Effector CD8-positive, alpha-beta T cell (primary cell): ENCODE measurements around the gene ST14.

Experiments used
- DNase-seq: peaks from one replicate; lab custom pipeline; 2025; lab: John Stamatoyannopoulos, UW
- total RNA-seq, 4 experiments: gene quantifications; one replicate each; lab custom pipeline; 2026; lab: John Stamatoyannopoulos, UW

ST14 gene
- 0 to 0.18 (median 0.05) reads per million in 4 experiments for total RNA-seq

- DNase-seq, result no peak
Observed at GRCh38 chr11:130159657-130160497, at the start of gene ST14. Gene ST14, plus strand, starts transcription at chr11:130159782. Its CDS starts 198 bp downstream, at chr11:130159980.

DNA sequence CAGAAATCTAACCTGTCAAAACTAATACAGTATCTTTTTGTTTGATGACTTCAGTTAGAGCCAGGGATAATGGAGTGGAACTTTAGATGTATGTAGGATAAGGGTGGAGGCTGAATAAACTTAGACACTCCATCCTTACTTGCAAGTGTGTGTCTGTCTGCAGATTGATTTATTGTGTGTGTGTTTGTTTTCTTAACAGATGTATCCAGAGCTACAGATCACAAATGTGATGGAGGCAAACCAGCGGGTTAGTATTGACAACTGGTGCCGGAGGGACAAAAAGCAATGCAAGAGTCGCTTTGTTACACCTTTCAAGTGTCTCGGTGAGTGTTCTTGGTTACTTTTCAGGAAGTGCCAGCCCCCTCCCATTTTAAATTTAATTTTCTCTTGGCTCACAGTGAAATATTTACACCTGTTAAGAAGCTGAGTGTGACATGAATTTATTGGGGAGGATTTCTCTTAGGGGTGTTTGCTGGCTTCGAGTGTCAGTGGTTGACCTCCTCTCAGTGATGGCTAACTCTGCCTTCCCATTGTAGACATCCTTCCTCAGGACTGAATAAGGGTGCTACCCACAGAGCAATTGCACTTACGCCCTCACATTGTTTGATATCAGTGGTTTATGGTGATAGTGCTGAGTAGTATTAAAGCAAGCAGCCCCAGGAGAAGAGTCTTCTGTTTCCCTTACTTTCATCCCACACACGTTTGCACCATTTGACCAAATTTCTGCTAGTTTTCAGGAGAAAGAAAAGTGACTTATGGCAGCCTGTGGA is 49.1 kb upstream of the ST14 start:
- DNase-seq, result no peak

DNA sequence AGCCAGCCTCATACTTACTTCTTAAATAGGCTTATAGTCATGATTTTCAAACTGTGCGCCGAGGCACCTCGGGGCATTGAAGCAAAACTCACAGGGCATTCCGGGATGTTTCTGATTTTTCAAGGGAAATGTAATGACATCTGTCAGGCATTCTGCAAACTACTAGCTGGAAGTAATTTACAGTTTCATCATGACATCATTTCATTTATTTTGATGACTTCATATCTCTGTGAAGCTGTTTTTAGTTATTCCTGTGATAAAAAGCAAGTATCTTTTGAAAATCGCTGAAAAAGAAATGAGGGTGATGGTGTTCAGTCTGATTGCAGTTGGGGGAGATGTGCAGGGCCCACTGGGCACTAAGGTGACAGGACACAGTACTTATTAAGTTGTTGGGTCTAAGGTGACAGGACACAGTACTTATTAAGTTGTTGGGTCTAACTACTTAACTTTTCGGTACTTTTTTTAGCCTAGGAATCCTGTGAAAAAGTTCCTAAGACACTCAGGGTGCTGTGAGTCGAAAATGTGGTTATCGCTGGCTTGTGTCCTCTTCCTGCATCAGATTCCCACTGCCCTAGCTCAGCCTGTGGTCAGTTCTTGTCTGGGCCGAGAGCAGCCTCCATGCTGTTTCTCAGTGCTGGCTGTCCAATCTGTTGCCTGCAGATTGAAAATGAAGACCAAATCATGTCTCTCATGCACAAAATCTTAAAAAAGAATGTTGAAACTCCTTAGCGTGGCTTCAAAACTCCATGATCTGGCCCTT is 47.3 kb upstream of the ST14 start:
- no peak for DNase-seq

- DNase-seq, result no peak
Observed at GRCh38 chr11:130114281-130114680, 45.3 kb upstream of the ST14 start.

- DNase-seq, result no peak
Observed at GRCh38 chr11:130114726-130115125, 44.9 kb upstream of the ST14 start.

GRCh38 chr11:130115218-130115617 is 44.4 kb upstream of the ST14 start:
- DNase-seq, result no peak

- DNase-seq, result no peak
Observed at GRCh38 chr11:130118165-130118564, 41.4 kb upstream of the ST14 start.

- no peak for DNase-seq
Observed at GRCh38 chr11:130118636-130119387, 40.8 kb upstream of the ST14 start.

DNA sequence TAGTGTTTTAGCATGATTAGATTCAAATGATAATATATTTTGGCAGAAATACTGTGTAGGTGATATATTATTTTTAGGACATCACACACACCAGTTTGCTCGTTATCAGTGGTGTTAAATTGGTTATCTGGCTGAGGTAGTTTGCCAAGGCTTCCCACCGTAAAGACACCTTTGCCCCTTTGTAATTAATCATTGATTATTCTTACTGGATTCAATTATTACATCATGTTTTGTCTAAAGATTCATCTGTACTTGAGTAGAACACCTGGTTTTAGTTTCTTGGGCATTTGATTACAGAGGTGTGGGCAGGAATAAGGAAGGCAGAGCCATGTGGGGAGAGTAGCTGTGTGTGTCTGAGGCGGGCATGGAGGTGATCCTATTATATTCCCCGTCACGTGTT is 39.5 kb upstream of the ST14 start:
- no peak for DNase-seq

GRCh38 chr11:130121445-130121978 is 38.1 kb upstream of the ST14 start:
- DNase-seq, result no peak

GRCh38 chr11:130122141-130122575 is 37.4 kb upstream of the ST14 start:
- DNase-seq, result no peak

- DNase-seq, result no peak
Observed at GRCh38 chr11:130123414-130124040, 36.1 kb upstream of the ST14 start.

GRCh38 chr11:130124096-130124495 is 35.5 kb upstream of the ST14 start:
- DNase-seq, result no peak

- DNase-seq, result no peak
Observed at GRCh38 chr11:130125638-130126037, 33.9 kb upstream of the ST14 start.

DNA sequence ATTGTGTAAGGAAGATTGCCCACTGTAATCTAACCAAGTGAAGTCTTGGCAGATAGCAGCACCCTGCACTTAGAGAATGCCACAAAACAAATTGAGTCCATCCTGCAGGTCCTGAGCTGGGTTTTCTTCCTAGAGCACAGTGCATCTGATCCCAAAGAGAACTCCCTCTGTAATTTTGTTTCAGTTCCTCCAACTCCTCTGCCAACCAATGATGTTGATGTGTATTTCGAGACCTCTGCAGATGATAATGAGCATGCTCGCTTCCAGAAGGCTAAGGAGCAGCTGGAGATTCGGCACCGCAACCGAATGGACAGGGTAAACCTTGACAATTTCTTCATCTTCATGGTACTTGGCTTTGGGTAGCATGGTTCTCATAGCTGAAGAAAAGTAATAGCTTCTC is 33.1 kb upstream of the ST14 start:
- no peak for DNase-seq

DNA sequence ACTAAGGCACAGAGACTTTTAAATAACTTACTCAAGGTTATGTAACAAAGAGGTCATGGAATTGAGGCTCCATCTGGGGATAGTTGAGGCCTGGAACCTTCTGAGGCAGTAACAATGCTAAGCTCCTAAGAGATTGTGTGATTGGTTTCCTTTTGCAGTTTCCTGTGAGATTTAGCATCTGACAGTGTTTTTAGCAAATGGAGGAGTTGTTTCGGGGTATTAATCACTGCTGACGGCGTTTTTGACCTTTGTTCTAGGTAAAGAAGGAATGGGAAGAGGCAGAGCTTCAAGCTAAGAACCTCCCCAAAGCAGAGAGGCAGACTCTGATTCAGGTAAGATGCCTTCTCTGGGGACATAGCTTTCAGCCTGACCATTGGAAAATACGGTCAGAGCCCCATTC is 32.1 kb upstream of the ST14 start:
- DNase-seq, result no peak

DNA sequence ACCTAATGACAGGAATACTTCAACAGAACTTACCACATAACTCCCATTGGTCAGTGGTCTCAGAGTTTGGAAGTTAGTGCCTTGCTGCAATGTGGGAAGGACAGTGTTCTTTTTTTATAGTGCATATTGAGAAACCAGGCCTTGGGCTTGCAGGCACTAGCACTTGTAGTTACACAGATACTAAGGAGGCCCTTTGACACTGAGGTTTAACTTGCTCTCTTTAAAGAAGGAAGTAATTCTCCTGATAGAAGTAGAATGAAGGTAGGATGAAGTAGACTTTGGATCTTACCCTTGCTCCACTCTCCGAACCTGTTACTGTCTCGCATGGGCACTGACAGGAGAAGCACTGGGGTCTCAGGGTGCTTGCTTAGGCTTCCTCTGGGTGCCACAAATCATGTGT is 31.0 kb upstream of the ST14 start:
- no peak for DNase-seq

- no peak for DNase-seq
Observed at GRCh38 chr11:130129922-130130321, 29.7 kb upstream of the ST14 start.

GRCh38 chr11:130131961-130132850 is 27.4 kb upstream of the ST14 start:
- peak; percentile 13 for DNase-seq

DNA sequence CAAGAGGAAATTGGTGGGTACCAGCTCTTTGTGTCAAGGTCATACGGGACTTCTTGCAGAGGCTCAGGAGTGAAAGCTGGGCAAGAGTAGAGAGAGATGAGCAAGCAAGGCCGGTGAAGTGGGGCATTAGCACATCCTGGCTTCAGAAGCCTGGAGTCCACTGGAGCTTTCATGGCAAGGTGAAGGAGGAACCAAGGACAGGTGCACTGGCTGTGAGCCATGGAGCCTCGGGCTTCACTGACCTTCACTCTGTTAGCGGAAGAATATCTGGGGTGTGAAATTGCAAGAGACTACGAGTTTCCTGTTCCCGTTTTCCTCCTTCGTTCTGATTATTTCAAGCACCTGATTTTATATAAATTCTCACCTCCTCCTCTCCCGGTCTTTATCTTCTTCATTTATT is 25.9 kb upstream of the ST14 start:
- DNase-seq, result no peak
